GM12878 (cell line): ENCODE data around the gene NOS1AP. TPM values are rescaled to one million over a fixed set of nuclear protein-coding genes. Genes with fewer than 3 reads are reported as not detected.

Experiments used
- ATAC-seq: fragments of 200-7000 bp; cut with Tn5 transposase; 3 replicates; pipeline ENCODE4 v1.9.1; 2020; ENCODE audit warnings: mild to moderate bottlenecking, moderate library complexity
- BruUV-seq: library from RNA; stranded (reverse); fragments of 400-500 nt; replicated peaks from 2 replicates; lab custom pipeline; 2021; lab: Mats Ljungman, UMichigan
- CTCF ChIA-PET: fragments of 300-600 bp; sonication (Branson Sonifier 250); formaldehyde crosslinking; extraction: SDS; loops from one replicate; lab custom pipeline; 2021; ENCODE audit warnings: inconsistent platforms; lab: Yijun Ruan, JAX
- POLR2A ChIA-PET: fragments of 350-600 bp; formaldehyde crosslinking; extraction: SDS; loops from one replicate; lab custom pipeline; 2021; ENCODE audit warnings: inconsistent platforms; lab: Charles Lee
- RAD21 ChIA-PET: fragments of 300-600 bp; sonication (Branson Sonifier 250); formaldehyde crosslinking; loops from one replicate; lab custom pipeline; 2023; ENCODE audit warnings: antibody characterized with exemption; ENCODE audit not compliant: unreplicated experiment; lab: Charles Lee
- SMC1A ChIA-PET: fragments of 300-600 bp; sonication (Branson Sonifier 250); formaldehyde crosslinking; loops from one replicate; lab custom pipeline; 2023; ENCODE audit not compliant: unreplicated experiment, uncharacterized antibody; lab: Charles Lee
- DNase-seq: peaks from one replicate; pipeline ENCODE4 v3.0.0-alpha.2; 2011; ENCODE audit warnings: low read depth, low spot score
- FAIRE-seq: peaks from 3 replicates; lab custom pipeline; 2011; peaks lifted over from hg19 to GRCh38; lab: Jason Lieb, UNC
- H2AFZ ChIP-seq: 2 replicates; pipeline ENCODE4 v1.6.0; 2011; ENCODE audit warnings: low read depth, low read length, control low read depth; ENCODE audit not compliant: control insufficient read depth
- H3K27ac ChIP-seq: 2 replicates; pipeline ENCODE4 v1.5.1; 2011; ENCODE audit warnings: control low read depth; ENCODE audit not compliant: control insufficient read depth, insufficient read depth
- H3K27me3 ChIP-seq, 2 experiments: replicated peaks in 1 of 2; 2 replicates each; pipeline versions ENCODE4 v1.6.0 to v1.6.1; 2011; ENCODE audit warnings: low read length in 1 of 2; ENCODE audit not compliant: control insufficient read depth in 2 of 2, insufficient read depth in 2 of 2
- H3K36me3 ChIP-seq, 2 experiments: 2 replicates each; pipeline ENCODE4 v1.5.1; 2011; ENCODE audit warnings: low read length in 1 of 2; ENCODE audit not compliant: control insufficient read depth in 2 of 2, insufficient read depth in 2 of 2
- H3K4me1 ChIP-seq: 2 replicates; pipeline ENCODE4 v1.6.1; 2011; ENCODE audit warnings: mild to moderate bottlenecking, low read length, moderate library complexity, mixed read lengths; ENCODE audit not compliant: control insufficient read depth, insufficient read depth
- H3K4me2 ChIP-seq: 2 replicates; pipeline ENCODE4 v1.6.0; 2011; ENCODE audit warnings: control low read depth; ENCODE audit not compliant: control insufficient read depth, insufficient read depth
- H3K4me3 ChIP-seq: fragments of 200-600 bp; sonication (generic); 2 replicates; pipeline ENCODE4 v1.5.1; 2016
- H3K79me2 ChIP-seq: 2 replicates; pipeline ENCODE4 v1.6.0; 2011; ENCODE audit warnings: low read length; ENCODE audit not compliant: control insufficient read depth, insufficient read depth
- H3K9ac ChIP-seq: 2 replicates; pipeline ENCODE4 v1.8.0; 2011; ENCODE audit warnings: low read length, control low read depth, mixed read lengths; ENCODE audit not compliant: control insufficient read depth, insufficient read depth
- H3K9me3 ChIP-seq: replicated peaks from 3 replicates; pipeline ENCODE4 v1.5.1; 2011; ENCODE audit warnings: mild to moderate bottlenecking, low read length; ENCODE audit not compliant: control insufficient read depth, insufficient read depth
- H4K20me1 ChIP-seq: 2 replicates; pipeline ENCODE4 v1.6.0; 2011; ENCODE audit not compliant: control insufficient read depth, insufficient read depth
- CBX5 ChIP-seq: sonication (generic); IDR thresholded peaks from 2 replicates; pipeline ENCODE4 v1.6.1; 2016; ENCODE audit warnings: low read depth, moderate library complexity, mild to moderate bottlenecking, inconsistent platforms
- CHD1 ChIP-seq: IDR thresholded peaks from 2 replicates; pipeline ENCODE4 v1.6.1; 2012; ENCODE audit warnings: low read depth, low read length, improper control_type of control experiment
- HDGF ChIP-seq: fragments of 450-650 bp; IDR thresholded peaks from 2 replicates; pipeline ENCODE4 v1.6.1; 2016; ENCODE audit warnings: antibody characterized with exemption
- KDM1A ChIP-seq: fragments of 200-600 bp; sonication (generic); IDR thresholded peaks from 2 replicates; pipeline ENCODE4 v1.6.1; 2016; ENCODE audit warnings: borderline replicate concordance
- MAX ChIP-seq: IDR thresholded peaks from 2 replicates; pipeline ENCODE4 v1.6.1; 2012; ENCODE audit warnings: low read depth, low read length, improper control_type of control experiment
- NR2C1 ChIP-seq: fragments of 450-650 bp; IDR thresholded peaks from 2 replicates; pipeline ENCODE4 v1.6.1; 2017; ENCODE audit warnings: antibody characterized with exemption, mild to moderate bottlenecking, moderate library complexity
- NR2F1 ChIP-seq: fragments of 450-650 bp; conservative IDR thresholded peaks from 2 replicates; pipeline ENCODE4 v1.6.1; 2017; ENCODE audit warnings: mild to moderate bottlenecking
- PAX5 ChIP-seq: IDR thresholded peaks from 2 replicates; pipeline ENCODE4 v1.6.1; 2011; ENCODE audit warnings: low read depth, low read length, borderline replicate concordance
- PAX8 ChIP-seq: fragments of 450-650 bp; IDR thresholded peaks from 2 replicates; pipeline ENCODE4 v1.6.1; 2017; ENCODE audit warnings: mild to moderate bottlenecking, moderate library complexity
- PKNOX1 ChIP-seq: fragments of 450-650 bp; IDR thresholded peaks from 2 replicates; pipeline ENCODE4 v1.6.1; 2016; ENCODE audit warnings: mild to moderate bottlenecking
- POLR2AphosphoS5 ChIP-seq: IDR thresholded peaks from 2 replicates; pipeline ENCODE4 v1.6.1; 2011; ENCODE audit warnings: mild to moderate bottlenecking, low read length, inconsistent platforms
- RAD51 ChIP-seq: fragments of 450-650 bp; IDR thresholded peaks from 2 replicates; pipeline ENCODE4 v1.6.1; 2016; ENCODE audit warnings: moderate library complexity, mild to moderate bottlenecking, inconsistent platforms
- RBBP5 ChIP-seq: fragments of 200-600 bp; sonication (generic); conservative IDR thresholded peaks from 2 replicates; pipeline ENCODE4 v1.6.1; 2016
- SUZ12 ChIP-seq: fragments of 200-600 bp; sonication (generic); IDR thresholded peaks from one replicate; pipeline ENCODE4 v1.6.1; 2018; ENCODE audit warnings: antibody characterized with exemption, mild to moderate bottlenecking; ENCODE audit not compliant: unreplicated experiment
- TARDBP ChIP-seq: IDR thresholded peaks from 2 replicates; pipeline ENCODE4 v1.6.1; 2016; ENCODE audit warnings: borderline replicate concordance
- WGBS: methylation state at CpG from one replicate; pipeline ENCODE4 v1.1.6; 2016; ENCODE audit warnings: low lambda C conversion rate; ENCODE audit not compliant: insufficient replicate concordance, insufficient coverage; ENCODE audit errors: missing lambda C conversion rate; 5-methylcytosine and 5-hydroxymethylcytosine counted together
- in situ Hi-C: fragments of 300-500 bp; cut with MboI; formaldehyde crosslinking; loops from 9 replicates; pipeline ENCODE4 v1.14.3; 2018; ENCODE audit warnings: mixed read lengths
- intact Hi-C: fragments of 100-400 bp; cut with micrococcal nuclease; formaldehyde crosslinking; loops from one replicate; pipeline ENCODE4 v1.14.2; 2022; ENCODE audit not compliant: unreplicated experiment
- polyA plus RNA-seq, 11 experiments: library from polyadenylated mRNA; depleted of rRNA in 4 of 11; unstranded in 6 of 11; stranded (reverse) in 5 of 11; fragments of >200 nt; fragmentation: Nextera tagmentation in 4 of 11; fragmentation: Illumina TruSeq in 1 of 11; extraction: Ambion mirVana in 4 of 11; extraction: Trizol in 1 of 11; gene quantifications; 1 replicate in 1 of 11; 2 replicates in 10 of 11; pipeline versions ENCODE4 v1.2.1 to v1.2.3, GENCODE V29; 2011 to 2016; ENCODE audit warnings: inconsistent platforms in 2 of 11, missing spikeins in 2 of 11, low read depth in 1 of 11
- total RNA-seq, 4 experiments: library from RNA; depleted of rRNA in 3 of 4; stranded (reverse); fragments of >200 nt in 3 of 4; fragmentation: Illumina TruSeq in 1 of 4; extraction: Trizol in 1 of 4; gene quantifications; 2 replicates each; pipeline versions ENCODE4 v1.2.1 to v1.2.3, GENCODE V29; 2013 to 2021
- TF ChIP-seq, protein P1 (sequence below): fragments of 450-650 bp; formaldehyde crosslinking; IDR thresholded peaks from 2 replicates; pipeline ENCODE4 v1.4.0; 2020; ENCODE audit warnings: mild to moderate bottlenecking, moderate library complexity
- TF ChIP-seq, protein P2 (sequence below): fragments of 450-650 bp; IDR thresholded peaks from 2 replicates; pipeline ENCODE4 v1.6.1; 2017; ENCODE audit warnings: antibody characterized with exemption, mild to moderate bottlenecking, moderate library complexity

Gene NOS1AP
- total and polyA plus RNA-seq, 10 of the 15 experiments (the other 5 are each of a cell fraction or from before 2014, with no cell fraction given) = 0.03 to 0.15 TPM; not detected in 8

- in situ Hi-C loops = no loop called here
- no peak for FAIRE-seq
- H3K79me2 ChIP-seq = no peaks in the 10 kb centered on the region
- POLR2A ChIA-PET = no interaction called here
- no peaks in the 10 kb centered on the region for H3K9me3 ChIP-seq
- H3K4me2 ChIP-seq = no peak overlapping the region
- no peak for ATAC-seq
- WGBS = 0% methylated on average over 2 of the region's 2 CpGs
- H3K9ac ChIP-seq = no peak overlapping the region
- no peaks in the 10 kb centered on the region for H4K20me1 ChIP-seq
- no peak overlapping the region for H3K4me3 ChIP-seq
- H3K27me3 ChIP-seq = no peaks in the 10 kb centered on the region; a peak in 2 of 4 replicates
- H3K36me3 ChIP-seq = no peaks in the 10 kb centered on the region
- TF ChIP-seq RAD51 = no peak
- TF ChIP-seq TARDBP = no peak
- no peak for TF ChIP-seq PAX8
- TF ChIP-seq SUZ12 = no peak
- TF ChIP-seq, protein P1, sequence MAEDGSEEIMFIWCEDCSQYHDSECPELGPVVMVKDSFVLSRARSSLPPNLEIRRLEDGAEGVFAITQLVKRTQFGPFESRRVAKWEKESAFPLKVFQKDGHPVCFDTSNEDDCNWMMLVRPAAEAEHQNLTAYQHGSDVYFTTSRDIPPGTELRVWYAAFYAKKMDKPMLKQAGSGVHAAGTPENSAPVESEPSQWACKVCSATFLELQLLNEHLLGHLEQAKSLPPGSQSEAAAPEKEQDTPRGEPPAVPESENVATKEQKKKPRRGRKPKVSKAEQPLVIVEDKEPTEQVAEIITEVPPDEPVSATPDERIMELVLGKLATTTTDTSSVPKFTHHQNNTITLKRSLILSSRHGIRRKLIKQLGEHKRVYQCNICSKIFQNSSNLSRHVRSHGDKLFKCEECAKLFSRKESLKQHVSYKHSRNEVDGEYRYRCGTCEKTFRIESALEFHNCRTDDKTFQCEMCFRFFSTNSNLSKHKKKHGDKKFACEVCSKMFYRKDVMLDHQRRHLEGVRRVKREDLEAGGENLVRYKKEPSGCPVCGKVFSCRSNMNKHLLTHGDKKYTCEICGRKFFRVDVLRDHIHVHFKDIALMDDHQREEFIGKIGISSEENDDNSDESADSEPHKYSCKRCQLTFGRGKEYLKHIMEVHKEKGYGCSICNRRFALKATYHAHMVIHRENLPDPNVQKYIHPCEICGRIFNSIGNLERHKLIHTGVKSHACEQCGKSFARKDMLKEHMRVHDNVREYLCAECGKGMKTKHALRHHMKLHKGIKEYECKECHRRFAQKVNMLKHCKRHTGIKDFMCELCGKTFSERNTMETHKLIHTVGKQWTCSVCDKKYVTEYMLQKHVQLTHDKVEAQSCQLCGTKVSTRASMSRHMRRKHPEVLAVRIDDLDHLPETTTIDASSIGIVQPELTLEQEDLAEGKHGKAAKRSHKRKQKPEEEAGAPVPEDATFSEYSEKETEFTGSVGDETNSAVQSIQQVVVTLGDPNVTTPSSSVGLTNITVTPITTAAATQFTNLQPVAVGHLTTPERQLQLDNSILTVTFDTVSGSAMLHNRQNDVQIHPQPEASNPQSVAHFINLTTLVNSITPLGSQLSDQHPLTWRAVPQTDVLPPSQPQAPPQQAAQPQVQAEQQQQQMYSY (CRISPR knock-in tag) = no peak
- no peak for TF ChIP-seq KDM1A
- TF ChIP-seq HDGF = no peak
- TF ChIP-seq, protein P2, sequence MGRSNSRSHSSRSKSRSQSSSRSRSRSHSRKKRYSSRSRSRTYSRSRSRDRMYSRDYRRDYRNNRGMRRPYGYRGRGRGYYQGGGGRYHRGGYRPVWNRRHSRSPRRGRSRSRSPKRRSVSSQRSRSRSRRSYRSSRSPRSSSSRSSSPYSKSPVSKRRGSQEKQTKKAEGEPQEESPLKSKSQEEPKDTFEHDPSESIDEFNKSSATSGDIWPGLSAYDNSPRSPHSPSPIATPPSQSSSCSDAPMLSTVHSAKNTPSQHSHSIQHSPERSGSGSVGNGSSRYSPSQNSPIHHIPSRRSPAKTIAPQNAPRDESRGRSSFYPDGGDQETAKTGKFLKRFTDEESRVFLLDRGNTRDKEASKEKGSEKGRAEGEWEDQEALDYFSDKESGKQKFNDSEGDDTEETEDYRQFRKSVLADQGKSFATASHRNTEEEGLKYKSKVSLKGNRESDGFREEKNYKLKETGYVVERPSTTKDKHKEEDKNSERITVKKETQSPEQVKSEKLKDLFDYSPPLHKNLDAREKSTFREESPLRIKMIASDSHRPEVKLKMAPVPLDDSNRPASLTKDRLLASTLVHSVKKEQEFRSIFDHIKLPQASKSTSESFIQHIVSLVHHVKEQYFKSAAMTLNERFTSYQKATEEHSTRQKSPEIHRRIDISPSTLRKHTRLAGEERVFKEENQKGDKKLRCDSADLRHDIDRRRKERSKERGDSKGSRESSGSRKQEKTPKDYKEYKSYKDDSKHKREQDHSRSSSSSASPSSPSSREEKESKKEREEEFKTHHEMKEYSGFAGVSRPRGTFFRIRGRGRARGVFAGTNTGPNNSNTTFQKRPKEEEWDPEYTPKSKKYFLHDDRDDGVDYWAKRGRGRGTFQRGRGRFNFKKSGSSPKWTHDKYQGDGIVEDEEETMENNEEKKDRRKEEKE = no peak
- TF ChIP-seq CHD1 = no peak
- TF ChIP-seq CBX5 = no peak
- TF ChIP-seq NR2F1 = no peak
- TF ChIP-seq PAX5 = no peak
- TF ChIP-seq RBBP5 = no peak
- no peak for TF ChIP-seq MAX
- no peak for TF ChIP-seq POLR2AphosphoS5
- no peak for TF ChIP-seq PKNOX1
- TF ChIP-seq NR2C1 = no peak
- TF ChIP-seq, all 136 proteins: peak for 0
- BruUV-seq = no TSS peak
- CTCF ChIA-PET = interaction anchor here (1.5 kb wide), 1 partner anchor 9 kb away, joined by 4 read pairs; no protein-coding TSS in a partner anchor
- Histone ChIP-seq H2AFZ (no peak overlapping the region), H3K27ac (no peak overlapping the region), H3K4me1 (no peaks in the 10 kb centered on the region)
- RAD21 ChIA-PET = no interaction called here
- no peak for DNase-seq
- SMC1A ChIA-PET = no interaction called here
- intact Hi-C loops = no loop called here
Observed at GRCh38 chr1:162236618-162237017, 167.1 kb downstream of the NOS1AP start.
